Suprapubic skin (tissue), 3 donors: ENCODE results near the gene TMEM138.

ENCODE experiments used
- POLR2AphosphoS5 ChIP-seq, 3 donors: sonication (generic); formaldehyde crosslinking; IDR thresholded peaks; one replicate each; pipeline ENCODE4 v1.6.1; 2017; ENCODE audit warnings: antibody characterized with exemption in 3 of 3
- TF ChIP-seq, protein P1 (sequence below), 2 donors: fragments of 200-600 bp in 1 of 2; fragments of 450-650 bp in 1 of 2; sonication (generic) in 1 of 2; IDR thresholded peaks; one replicate each; pipeline ENCODE4 v1.5.1; 2016 to 2019; ENCODE audit warnings: antibody characterized with exemption in 2 of 2, mild to moderate bottlenecking in 1 of 2, moderate library complexity in 1 of 2

DNA sequence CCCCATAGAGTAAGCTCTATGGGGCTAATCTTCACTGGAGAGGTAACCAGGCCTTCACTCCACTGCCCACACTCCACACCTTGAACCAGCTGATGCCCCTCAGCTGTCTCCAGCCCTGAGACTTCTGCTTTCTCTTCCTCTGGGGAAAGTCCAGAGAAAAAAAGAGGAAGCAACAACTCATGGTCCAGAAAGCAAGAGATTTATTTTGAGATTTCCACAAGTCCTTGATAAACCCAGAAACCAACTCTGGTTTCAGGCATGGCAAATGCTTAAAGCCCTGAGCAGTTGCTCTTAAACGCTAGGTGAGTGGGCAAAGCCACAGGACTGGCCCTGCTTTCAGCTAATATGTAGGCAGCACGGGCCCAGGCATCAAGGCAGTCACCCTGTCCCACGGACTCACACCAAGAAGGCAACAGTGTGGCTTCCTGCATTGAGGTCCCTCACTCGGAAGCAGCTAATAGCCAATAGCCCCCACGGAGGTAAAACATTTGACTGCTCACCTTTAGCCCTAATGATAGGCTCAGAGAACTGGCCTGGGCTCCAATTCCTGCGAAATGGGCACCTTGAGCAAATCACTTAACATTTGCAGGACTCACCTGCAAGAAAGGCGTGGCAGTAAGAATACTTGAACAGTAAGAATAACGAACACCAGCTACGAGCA, 4.8 kb upstream of the TMEM138 start:
- TF ChIP-seq, protein P1, sequence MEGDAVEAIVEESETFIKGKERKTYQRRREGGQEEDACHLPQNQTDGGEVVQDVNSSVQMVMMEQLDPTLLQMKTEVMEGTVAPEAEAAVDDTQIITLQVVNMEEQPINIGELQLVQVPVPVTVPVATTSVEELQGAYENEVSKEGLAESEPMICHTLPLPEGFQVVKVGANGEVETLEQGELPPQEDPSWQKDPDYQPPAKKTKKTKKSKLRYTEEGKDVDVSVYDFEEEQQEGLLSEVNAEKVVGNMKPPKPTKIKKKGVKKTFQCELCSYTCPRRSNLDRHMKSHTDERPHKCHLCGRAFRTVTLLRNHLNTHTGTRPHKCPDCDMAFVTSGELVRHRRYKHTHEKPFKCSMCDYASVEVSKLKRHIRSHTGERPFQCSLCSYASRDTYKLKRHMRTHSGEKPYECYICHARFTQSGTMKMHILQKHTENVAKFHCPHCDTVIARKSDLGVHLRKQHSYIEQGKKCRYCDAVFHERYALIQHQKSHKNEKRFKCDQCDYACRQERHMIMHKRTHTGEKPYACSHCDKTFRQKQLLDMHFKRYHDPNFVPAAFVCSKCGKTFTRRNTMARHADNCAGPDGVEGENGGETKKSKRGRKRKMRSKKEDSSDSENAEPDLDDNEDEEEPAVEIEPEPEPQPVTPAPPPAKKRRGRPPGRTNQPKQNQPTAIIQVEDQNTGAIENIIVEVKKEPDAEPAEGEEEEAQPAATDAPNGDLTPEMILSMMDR (IDR thresholded peaks at IDR 0.05), result no peak
- no peak for TF ChIP-seq POLR2AphosphoS5 (IDR thresholded peaks at IDR 0.05)
